ENCODE measurements around the gene CCDC110. TPM values are rescaled to one million over a fixed set of nuclear protein-coding genes. Genes with fewer than 3 reads are reported as not detected.

CCDC110 gene
- total RNA-seq, 1 donor from 2014 or later: not detected

- H3K36me3 Mint-ChIP-seq (ENCODE audit: low read depth): no peaks in the 10 kb centered on the region
- no peak overlapping the region for H3K27ac Mint-ChIP-seq
- no peaks in the 10 kb centered on the region for H3K9me3 Mint-ChIP-seq
- intact Hi-C loops (cut with micrococcal nuclease): no loop called here
- peaks cover 4% of the 10 kb centered on the region for H3K4me1 Mint-ChIP-seq (ENCODE audit: low read depth)
- H3K4me3 Mint-ChIP-seq: no peak overlapping the region
- peaks cover 49% of the 10 kb centered on the region for H3K27me3 Mint-ChIP-seq (ENCODE audit: insufficient read depth)
- DNase-seq (ENCODE audit: low spot score): no peak
Observed at GRCh38 chr4:185468999-185469398, 2.5 kb downstream of the CCDC110 start.

DNA sequence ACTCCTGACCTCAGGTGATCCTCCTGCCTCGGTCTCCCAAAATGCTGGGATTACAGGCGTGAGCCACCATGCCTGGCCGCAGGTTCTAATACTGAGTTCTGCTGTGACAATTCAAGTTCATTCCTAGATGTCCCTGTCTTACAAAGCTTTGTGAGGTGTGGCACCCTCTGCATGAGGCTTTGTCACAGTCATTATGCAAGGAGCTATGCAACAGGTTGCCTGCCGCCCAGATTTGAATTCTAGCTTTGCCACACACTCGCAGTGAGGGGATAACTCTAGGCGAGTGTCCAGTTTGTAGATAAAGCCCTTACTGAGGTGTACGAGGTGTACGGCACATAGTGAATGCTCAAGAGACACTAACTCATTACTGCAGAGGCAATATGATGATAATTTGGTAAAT, 3.5 kb downstream of the CCDC110 start:
- Mint-ChIP-seq H3K4me3 (no peak overlapping the region), H3K27ac (no peak overlapping the region), H3K4me1 (ENCODE audit: low read depth) (peaks cover 4% of the 10 kb centered on the region), H3K36me3 (ENCODE audit: low read depth) (no peaks in the 10 kb centered on the region), H3K27me3 (ENCODE audit: insufficient read depth) (peaks cover 42% of the 10 kb centered on the region), H3K9me3 (no peaks in the 10 kb centered on the region)
- intact Hi-C loops (cut with micrococcal nuclease): no loop called here
- no peak for DNase-seq (ENCODE audit: low spot score)

DNA sequence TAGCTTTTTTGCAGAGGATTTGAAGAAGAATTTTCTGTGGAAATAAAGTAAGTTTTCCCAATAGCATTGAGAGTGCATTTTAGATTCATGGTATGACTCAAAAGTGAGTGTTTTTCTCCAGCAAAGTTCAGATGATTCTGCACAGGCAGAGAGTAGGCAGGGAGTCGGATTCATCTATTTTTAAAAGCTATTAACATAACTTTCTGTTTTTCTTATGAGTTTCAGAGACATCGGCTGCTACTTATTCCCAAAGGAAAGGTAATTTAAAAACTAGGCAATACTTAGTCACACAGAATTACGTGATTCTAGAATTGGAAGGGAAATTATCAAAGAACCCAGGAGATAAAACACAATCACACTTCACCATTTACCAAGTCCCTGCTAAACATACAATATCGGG, 4.4 kb downstream of the CCDC110 start:
- Mint-ChIP-seq H3K36me3 (ENCODE audit: low read depth) (no peaks in the 10 kb centered on the region), H3K4me3 (no peak overlapping the region), H3K4me1 (ENCODE audit: low read depth) (peaks cover 3% of the 10 kb centered on the region), H3K9me3 (no peaks in the 10 kb centered on the region), H3K27me3 (ENCODE audit: insufficient read depth) (peaks cover 36% of the 10 kb centered on the region), H3K27ac (no peak overlapping the region)
- intact Hi-C loops (cut with micrococcal nuclease): no loop called here
- DNase-seq (ENCODE audit: low spot score): no peak

- Mint-ChIP-seq H3K27ac (no peak overlapping the region), H3K9me3 (no peaks in the 10 kb centered on the region), H3K36me3 (ENCODE audit: low read depth) (no peaks in the 10 kb centered on the region), H3K4me1 (ENCODE audit: low read depth) (no peaks in the 10 kb centered on the region), H3K27me3 (ENCODE audit: insufficient read depth) (peaks cover 33% of the 10 kb centered on the region), H3K4me3 (no peak overlapping the region)
- DNase-seq (ENCODE audit: low spot score): no peak
- intact Hi-C loops (cut with micrococcal nuclease): no loop called here
Observed at GRCh38 chr4:185465707-185466106, 5.8 kb downstream of the CCDC110 start.

- Mint-ChIP-seq H3K4me1 (ENCODE audit: low read depth) (no peaks in the 10 kb centered on the region), H3K27me3 (ENCODE audit: insufficient read depth) (peaks cover 32% of the 10 kb centered on the region), H3K4me3 (no peak overlapping the region), H3K9me3 (no peaks in the 10 kb centered on the region), H3K36me3 (ENCODE audit: low read depth) (no peaks in the 10 kb centered on the region), H3K27ac (no peak overlapping the region)
- intact Hi-C loops (cut with micrococcal nuclease): no loop called here
- no peak for DNase-seq (ENCODE audit: low spot score)
Observed at GRCh38 chr4:185464887-185465286, 6.6 kb downstream of the CCDC110 start.

GRCh38 chr4:185464183-185464582, 7.3 kb downstream of the CCDC110 start:
- DNase-seq (ENCODE audit: low spot score): no peak
- Mint-ChIP-seq H3K4me3 (no peak overlapping the region), H3K27ac (no peak overlapping the region), H3K4me1 (ENCODE audit: low read depth) (no peaks in the 10 kb centered on the region), H3K36me3 (ENCODE audit: low read depth) (no peaks in the 10 kb centered on the region), H3K9me3 (no peaks in the 10 kb centered on the region), H3K27me3 (ENCODE audit: insufficient read depth) (peaks cover 38% of the 10 kb centered on the region)
- intact Hi-C loops (cut with micrococcal nuclease): no loop called here

DNA sequence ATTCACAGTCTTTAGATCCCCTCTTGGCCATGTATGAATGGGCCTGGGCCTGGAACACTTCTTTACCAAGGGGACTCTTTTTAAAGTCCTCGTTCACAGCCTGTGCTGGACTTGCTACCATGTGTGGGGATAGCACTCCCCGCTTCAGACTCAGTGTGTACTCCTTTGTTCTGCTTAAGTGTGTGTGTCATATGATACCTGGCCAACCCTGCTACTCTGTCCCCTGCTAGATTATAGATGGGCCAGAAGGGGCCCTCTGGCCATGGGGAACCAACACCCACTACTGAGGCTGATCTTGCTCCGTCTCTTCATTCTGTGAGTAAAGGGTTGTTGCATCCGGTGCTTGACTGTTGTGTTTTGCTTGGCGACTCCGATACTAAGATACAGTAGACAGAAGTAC, 8.0 kb downstream of the CCDC110 start:
- intact Hi-C loops (cut with micrococcal nuclease): no loop called here
- no peak for DNase-seq (ENCODE audit: low spot score)
- no peaks in the 10 kb centered on the region for H3K9me3 Mint-ChIP-seq
- H3K27ac Mint-ChIP-seq: no peak overlapping the region
- no peaks in the 10 kb centered on the region for H3K4me1 Mint-ChIP-seq (ENCODE audit: low read depth)
- no peak overlapping the region for H3K4me3 Mint-ChIP-seq
- H3K27me3 Mint-ChIP-seq (ENCODE audit: insufficient read depth): peaks cover 36% of the 10 kb centered on the region
- no peaks in the 10 kb centered on the region for H3K36me3 Mint-ChIP-seq (ENCODE audit: low read depth)

DNA sequence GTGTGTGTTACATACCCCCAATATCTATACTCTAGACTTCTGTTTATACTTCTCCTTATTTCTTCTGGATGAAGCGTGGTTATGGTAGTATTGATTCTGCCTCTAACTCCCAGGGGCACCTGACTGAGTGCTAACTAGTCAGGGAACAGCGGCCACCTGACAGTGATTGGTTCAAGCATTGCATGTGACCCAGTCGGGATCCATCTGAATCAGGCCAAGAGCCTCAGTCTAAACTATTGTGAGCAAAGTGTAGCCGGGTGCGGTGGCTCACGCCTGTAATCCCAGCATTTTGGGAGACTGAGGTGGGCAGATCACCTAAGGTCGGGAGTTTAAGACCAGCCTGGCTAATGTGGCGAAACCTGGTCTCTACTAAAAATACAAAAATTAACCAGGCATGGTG, 10.0 kb downstream of the CCDC110 start:
- Mint-ChIP-seq H3K36me3 (ENCODE audit: low read depth) (no peaks in the 10 kb centered on the region), H3K27me3 (ENCODE audit: insufficient read depth) (peaks cover 37% of the 10 kb centered on the region), H3K4me3 (no peak overlapping the region), H3K9me3 (no peaks in the 10 kb centered on the region), H3K4me1 (ENCODE audit: low read depth) (no peaks in the 10 kb centered on the region), H3K27ac (no peak overlapping the region)
- intact Hi-C loops (cut with micrococcal nuclease): no loop called here
- no peak for DNase-seq (ENCODE audit: low spot score)

DNA sequence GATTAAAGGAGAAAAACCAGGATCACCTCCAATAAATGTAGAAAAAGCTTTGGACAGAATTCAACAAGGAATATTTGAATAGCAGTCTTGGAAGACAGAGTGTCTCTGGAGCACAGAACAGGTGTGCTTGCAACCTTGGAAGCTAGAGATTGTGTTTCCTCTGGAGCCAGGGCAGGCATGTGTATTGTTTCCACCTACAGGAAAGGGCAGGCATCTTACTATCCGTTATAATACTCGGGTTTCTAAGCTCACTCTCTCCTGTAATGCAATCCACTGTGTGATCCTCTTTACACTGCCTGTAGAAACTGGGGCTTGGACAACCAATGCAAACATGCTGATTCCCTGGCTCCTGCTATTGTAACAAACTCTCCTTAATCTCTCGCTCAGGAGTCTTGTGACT, 14.4 kb downstream of the CCDC110 start:
- DNase-seq (ENCODE audit: low spot score): no peak
- H3K4me1 Mint-ChIP-seq (ENCODE audit: low read depth): no peaks in the 10 kb centered on the region
- intact Hi-C loops (cut with micrococcal nuclease): no loop called here
- no peaks in the 10 kb centered on the region for H3K36me3 Mint-ChIP-seq (ENCODE audit: low read depth)
- H3K27ac Mint-ChIP-seq: no peak overlapping the region
- peaks cover 39% of the 10 kb centered on the region for H3K27me3 Mint-ChIP-seq (ENCODE audit: insufficient read depth)
- no peak overlapping the region for H3K4me3 Mint-ChIP-seq
- H3K9me3 Mint-ChIP-seq: no peaks in the 10 kb centered on the region

DNA sequence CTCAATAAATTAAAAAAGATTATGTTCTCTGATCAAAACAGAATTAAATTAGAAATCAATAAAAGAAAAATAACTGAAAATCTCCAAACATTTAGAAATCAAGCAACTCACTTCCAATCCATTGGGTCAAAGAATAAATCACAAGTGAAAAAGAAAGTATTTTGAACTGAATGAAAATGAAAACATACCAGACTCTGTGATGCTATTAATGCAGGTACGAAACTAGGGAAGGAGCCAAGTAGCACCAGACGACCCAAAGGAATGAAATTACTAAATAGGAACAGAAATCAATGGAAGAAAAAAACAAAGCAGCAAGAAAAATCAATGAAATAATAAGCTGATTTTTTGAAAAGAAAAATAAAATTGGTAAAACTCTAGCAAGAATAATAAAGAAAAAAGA, 15.4 kb downstream of the CCDC110 start:
- Mint-ChIP-seq H3K36me3 (ENCODE audit: low read depth) (no peaks in the 10 kb centered on the region), H3K9me3 (no peaks in the 10 kb centered on the region)
- intact Hi-C loops (cut with micrococcal nuclease): no loop called here

DNA sequence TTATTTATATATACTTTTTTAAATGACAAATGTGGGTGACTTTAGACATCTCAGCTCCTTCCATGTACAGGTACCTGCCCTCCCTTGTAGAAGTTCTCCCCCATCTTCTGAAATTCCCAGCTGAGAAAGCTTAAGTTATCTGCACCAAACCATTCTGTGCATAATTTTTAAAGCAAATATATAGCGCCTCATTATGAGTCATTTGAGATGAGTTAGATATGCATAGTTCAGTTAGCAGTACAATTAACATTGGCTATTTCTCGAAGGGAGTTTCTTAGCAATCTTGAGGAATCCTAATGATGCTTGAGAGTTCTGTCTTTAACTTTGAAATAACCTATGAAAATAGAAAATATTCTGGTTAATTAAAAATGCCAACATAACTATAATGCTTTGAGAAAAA, 26.3 kb downstream of the CCDC110 start:
- H3K4me3 Mint-ChIP-seq: no peak overlapping the region
- peaks cover 5% of the 10 kb centered on the region for H3K27me3 Mint-ChIP-seq (ENCODE audit: insufficient read depth)
- no peak overlapping the region for H3K27ac Mint-ChIP-seq
- no peaks in the 10 kb centered on the region for H3K4me1 Mint-ChIP-seq (ENCODE audit: low read depth)
- no peak for DNase-seq (ENCODE audit: low spot score)
- no peaks in the 10 kb centered on the region for H3K36me3 Mint-ChIP-seq (ENCODE audit: low read depth)
- H3K9me3 Mint-ChIP-seq: no peaks in the 10 kb centered on the region
- intact Hi-C loops (cut with micrococcal nuclease): no loop called here

More for the DNA sequence above, 15.4 kb downstream of the CCDC110 start:
- peaks cover 39% of the 10 kb centered on the region for H3K27me3 Mint-ChIP-seq (ENCODE audit: insufficient read depth)
- H3K27ac Mint-ChIP-seq: no peak overlapping the region
- H3K4me1 Mint-ChIP-seq (ENCODE audit: low read depth): no peaks in the 10 kb centered on the region
- no peak for DNase-seq (ENCODE audit: low spot score)
- no peak overlapping the region for H3K4me3 Mint-ChIP-seq

DNA sequence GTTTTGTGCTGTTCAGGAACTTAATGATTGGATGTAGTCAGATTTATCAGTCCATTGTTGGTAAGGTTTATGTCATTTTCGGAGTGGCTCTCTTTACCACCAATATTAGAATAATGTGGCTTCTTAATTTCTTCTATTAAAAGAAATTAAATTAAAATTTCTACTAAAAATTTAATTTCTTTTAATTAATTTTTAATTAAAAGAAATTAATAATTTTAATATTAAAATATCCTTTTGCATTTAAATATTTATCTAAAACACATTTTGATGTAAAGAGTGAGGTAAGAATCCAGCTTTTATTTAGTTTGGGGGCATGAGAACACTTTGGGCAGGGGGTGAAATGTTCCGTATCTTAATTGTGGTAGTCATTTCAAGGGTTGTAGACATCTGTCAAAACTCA, 30.1 kb downstream of the CCDC110 start:
- Mint-ChIP-seq H3K36me3 (ENCODE audit: low read depth) (no peaks in the 10 kb centered on the region), H3K4me3 (no peak overlapping the region), H3K9me3 (no peaks in the 10 kb centered on the region), H3K4me1 (ENCODE audit: low read depth) (no peaks in the 10 kb centered on the region), H3K27ac (no peak overlapping the region), H3K27me3 (ENCODE audit: insufficient read depth) (peaks cover 5% of the 10 kb centered on the region)
- DNase-seq (ENCODE audit: low spot score): no peak
- intact Hi-C loops (cut with micrococcal nuclease): no loop called here

DNA sequence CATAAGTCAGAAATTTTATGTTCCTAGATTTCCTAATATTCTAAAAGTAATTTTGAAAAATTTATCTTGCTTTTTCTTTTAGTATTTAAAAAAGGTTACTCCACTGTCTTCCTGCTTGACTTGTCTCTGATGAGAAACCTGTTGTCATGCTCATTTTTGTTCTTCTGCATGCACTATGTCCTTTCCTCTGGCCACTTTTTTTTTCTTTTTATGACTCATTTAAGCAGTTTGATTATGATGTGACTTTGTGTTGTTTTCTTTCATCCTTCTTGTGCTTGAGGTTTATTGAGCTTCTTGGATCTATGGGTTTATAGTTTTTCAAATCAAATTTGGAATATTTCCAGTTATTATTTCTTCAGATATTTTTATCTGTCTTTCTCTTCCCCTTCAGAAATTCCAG, 33.7 kb downstream of the CCDC110 start:
- H3K27me3 Mint-ChIP-seq (ENCODE audit: insufficient read depth): peaks cover 8% of the 10 kb centered on the region
- H3K4me3 Mint-ChIP-seq: no peak overlapping the region
- intact Hi-C loops (cut with micrococcal nuclease): no loop called here
- H3K27ac Mint-ChIP-seq: no peak overlapping the region
- no peaks in the 10 kb centered on the region for H3K9me3 Mint-ChIP-seq
- H3K4me1 Mint-ChIP-seq (ENCODE audit: low read depth): no peaks in the 10 kb centered on the region
- H3K36me3 Mint-ChIP-seq (ENCODE audit: low read depth): no peaks in the 10 kb centered on the region
- no peak for DNase-seq (ENCODE audit: low spot score)

- no peak for DNase-seq (ENCODE audit: low spot score)
- Mint-ChIP-seq H3K36me3 (ENCODE audit: low read depth) (no peaks in the 10 kb centered on the region), H3K4me3 (no peak overlapping the region), H3K27me3 (ENCODE audit: insufficient read depth) (peaks cover 9% of the 10 kb centered on the region), H3K9me3 (no peaks in the 10 kb centered on the region), H3K4me1 (ENCODE audit: low read depth) (no peaks in the 10 kb centered on the region), H3K27ac (no peak overlapping the region)
- intact Hi-C loops (cut with micrococcal nuclease): no loop called here
Observed at GRCh38 chr4:185435466-185435865, 36.1 kb downstream of the CCDC110 start.
